ENCODE data around the gene WDR64. TPM values are rescaled to one million over a fixed set of nuclear protein-coding genes. Genes with fewer than 3 reads are reported as not detected.

The WDR64 gene
- total RNA-seq, 1 donor from 2014 or later, result not detected

- Histone ChIP-seq H3K9me3 (no peaks in the 10 kb centered on the region), H3K36me3 (no peaks in the 10 kb centered on the region), H3K27ac (no peak overlapping the region), H3K4me1 (no peaks in the 10 kb centered on the region), H3K4me3 (no peak overlapping the region), H3K27me3 (ENCODE audit: low read depth) (peaks cover 4% of the 10 kb centered on the region)
- intact Hi-C loops (cut with DNase I), result no loop called here
- ATAC-seq, result no peak
- no peak for TF ChIP-seq CTCF (IDR thresholded peaks at IDR 0.05)
- DNase-seq, result no peak
These were observed 62.5 kb downstream of the WDR64 start for GRCh38 chr1:241714321-241715218.

DNA sequence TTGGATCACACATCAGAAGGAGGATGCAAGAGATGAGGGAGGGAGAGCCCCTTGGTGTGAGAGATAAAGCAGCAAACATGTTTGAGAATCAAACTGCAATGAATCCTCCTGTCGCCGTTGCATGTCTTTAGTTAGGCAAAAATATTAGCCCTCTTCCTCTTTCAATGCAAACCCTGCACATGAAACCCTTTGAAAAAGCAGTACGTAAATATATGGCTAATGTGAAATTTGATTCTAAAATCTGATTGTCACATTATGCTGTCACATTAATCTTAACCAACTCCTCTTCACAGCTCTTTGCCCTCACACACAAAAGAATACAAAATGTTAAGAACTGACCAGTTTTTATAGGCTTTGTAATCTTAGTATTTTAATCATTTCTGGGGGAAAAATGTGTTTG, 63.4 kb downstream of the WDR64 start:
- DNase-seq (no peak), ATAC-seq (no peak)
- Histone ChIP-seq H3K27me3 (ENCODE audit: low read depth) (peaks cover 4% of the 10 kb centered on the region), H3K4me3 (no peak overlapping the region), H3K27ac (no peak overlapping the region), H3K9me3 (no peaks in the 10 kb centered on the region), H3K36me3 (no peaks in the 10 kb centered on the region), H3K4me1 (no peaks in the 10 kb centered on the region)
- intact Hi-C loops (cut with DNase I), result no loop called here
- no peak for TF ChIP-seq CTCF (IDR thresholded peaks at IDR 0.05)

DNA sequence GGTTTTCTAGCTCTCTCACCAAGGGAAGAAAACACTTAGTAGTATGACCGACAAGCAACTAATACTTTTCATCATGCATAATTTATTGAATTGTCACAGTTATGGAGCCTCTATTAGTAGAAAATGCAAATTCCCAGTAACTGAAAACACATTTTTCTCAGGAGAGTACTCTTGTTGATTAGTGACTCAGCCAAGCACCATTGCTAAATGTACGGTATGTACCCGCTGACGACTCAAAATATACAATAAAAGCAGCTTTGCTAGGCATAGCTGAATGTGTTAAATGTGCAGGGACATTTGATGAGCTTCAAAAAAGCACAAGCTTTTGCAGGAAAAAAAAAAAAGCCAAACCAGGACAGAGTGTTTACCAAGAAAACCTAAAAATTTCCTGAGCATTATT, 63.9 kb downstream of the WDR64 start:
- intact Hi-C loops (cut with DNase I), result no loop called here
- Histone ChIP-seq H3K27me3 (ENCODE audit: low read depth) (peaks cover 4% of the 10 kb centered on the region), H3K36me3 (no peaks in the 10 kb centered on the region), H3K27ac (no peak overlapping the region), H3K4me3 (no peak overlapping the region), H3K9me3 (no peaks in the 10 kb centered on the region), H3K4me1 (no peaks in the 10 kb centered on the region)
- DNase-seq (no peak), ATAC-seq (no peak)
- no peak for TF ChIP-seq CTCF (IDR thresholded peaks at IDR 0.05)

DNA sequence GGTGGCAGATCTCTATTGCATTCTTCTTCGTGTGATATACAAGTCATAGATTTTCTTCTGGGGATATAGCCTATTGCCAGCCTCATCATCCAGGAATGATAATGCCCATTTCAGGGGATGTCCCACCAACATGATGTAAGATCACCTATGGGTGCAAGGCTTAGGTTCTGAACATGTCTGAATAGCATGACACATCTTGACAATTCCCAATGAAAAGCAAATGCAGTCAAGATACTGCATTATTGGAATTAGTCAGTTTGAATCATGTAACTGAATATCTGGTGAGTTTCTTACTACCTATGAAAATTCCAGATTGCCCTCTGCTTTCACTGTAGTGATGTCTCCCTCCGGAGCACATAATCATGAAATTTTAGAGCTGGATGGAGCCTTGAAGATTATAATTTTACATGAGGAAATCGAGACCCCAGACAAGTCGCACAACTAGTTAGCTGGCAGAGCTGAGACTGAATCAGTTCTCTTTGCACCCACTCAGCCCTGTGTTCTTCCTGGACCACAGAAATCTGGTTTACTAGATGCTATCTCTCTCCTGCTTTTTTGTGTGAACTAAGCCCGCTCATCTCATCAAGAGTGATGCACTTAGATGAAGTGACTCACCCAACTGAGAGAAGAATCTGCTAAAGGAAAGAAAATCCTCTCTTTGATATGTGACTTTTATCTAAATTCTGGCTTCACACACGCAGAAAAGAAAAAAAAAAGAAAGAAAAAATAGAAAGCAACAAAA, 65.0 kb downstream of the WDR64 start:
- ATAC-seq (no peak), DNase-seq (no peak)
- H3K9me3 ChIP-seq, result no peaks in the 10 kb centered on the region
- H3K36me3 ChIP-seq, result no peaks in the 10 kb centered on the region
- intact Hi-C loops (cut with DNase I), result no loop called here
- H3K27me3 ChIP-seq (ENCODE audit: low read depth), result peaks cover 4% of the 10 kb centered on the region
- no peaks in the 10 kb centered on the region for H3K4me1 ChIP-seq
- TF ChIP-seq CTCF (IDR thresholded peaks at IDR 0.05), result no peak
- H3K27ac ChIP-seq, result no peak overlapping the region
- no peak overlapping the region for H3K4me3 ChIP-seq

GRCh38 chr1:241717975-241718374, 65.9 kb downstream of the WDR64 start:
- H3K36me3 ChIP-seq, result no peaks in the 10 kb centered on the region
- H3K9me3 ChIP-seq, result no peaks in the 10 kb centered on the region
- H3K27me3 ChIP-seq (ENCODE audit: low read depth), result peaks cover 4% of the 10 kb centered on the region
- no peaks in the 10 kb centered on the region for H3K4me1 ChIP-seq
- H3K4me3 ChIP-seq, result no peak overlapping the region
- peak in 1 of 2 donors; percentile 73 for ATAC-seq
- H3K27ac ChIP-seq, result no peak overlapping the region
- no peak for TF ChIP-seq CTCF (IDR thresholded peaks at IDR 0.05)
- no peak for DNase-seq
- intact Hi-C loops (cut with DNase I), result no loop called here

All from lower lobe of right lung (tissue), 2 donors.